ENCODE measurements around the gene SKAP2.

SKAP2 gene

GRCh38 chr7:26629696-26630095 lies 234.7 kb downstream of the SKAP2 start:
- DNase-seq: no peak

- no peak for DNase-seq
Measured at GRCh38 chr7:26627891-26628341, 236.5 kb downstream of the SKAP2 start.

GRCh38 chr7:26627221-26627620 lies 237.2 kb downstream of the SKAP2 start:
- DNase-seq: no peak

GRCh38 chr7:26626687-26627086 lies 237.7 kb downstream of the SKAP2 start:
- no peak for DNase-seq

- no peak for DNase-seq
Measured at GRCh38 chr7:26626156-26626555, 238.2 kb downstream of the SKAP2 start.

GRCh38 chr7:26625286-26625685 lies 239.1 kb downstream of the SKAP2 start:
- no peak for DNase-seq

- DNase-seq: no peak
Measured at GRCh38 chr7:26624839-26625238, 239.6 kb downstream of the SKAP2 start.

- no peak for DNase-seq
Measured at GRCh38 chr7:26624431-26624830, 240.0 kb downstream of the SKAP2 start.

GRCh38 chr7:26620352-26620751 lies 244.0 kb downstream of the SKAP2 start:
- DNase-seq: no peak

- no peak for DNase-seq
Measured at GRCh38 chr7:26619348-26619984, 244.9 kb downstream of the SKAP2 start.

GRCh38 chr7:26618898-26619297 lies 245.5 kb downstream of the SKAP2 start:
- DNase-seq: no peak

GRCh38 chr7:26618449-26618848 lies 245.9 kb downstream of the SKAP2 start:
- DNase-seq: no peak
